ENCODE results near the gene TBX10.

- TF ChIP-seq POLR2A (IDR thresholded peaks at IDR 0.05; ENCODE audit: low read depth, low read length) = no peak
- no peak for TF ChIP-seq TAF1 (IDR thresholded peaks at IDR 0.05; ENCODE audit: low read depth, low read length)
- TF ChIP-seq POLR2AphosphoS5 (IDR thresholded peaks at IDR 0.05; ENCODE audit: low read depth, low read length) = no peak
- no peak for TF ChIP-seq POU2F2 (IDR thresholded peaks at IDR 0.05; ENCODE audit: low read depth, low read length)
- TF ChIP-seq PAX5 (IDR thresholded peaks at IDR 0.05; ENCODE audit: insufficient read depth, low read length, severe bottlenecking) = no peak
- no peak for TF ChIP-seq SPI1 (IDR thresholded peaks at IDR 0.05; ENCODE audit: low read depth, low read length)
These were observed 28.1 kb upstream of the TBX10 start for GRCh38 chr11:67667490-67668191.

All from GM12891 (cell line).